IMR-90 (cell line): ENCODE data around the gene NR2C2. TPM values are rescaled to one million over a fixed set of nuclear protein-coding genes. Genes with fewer than 3 reads are reported as not detected.

Experiments
- ATAC-seq: fragments of 200-7000 bp; cut with Tn5 transposase; 2 replicates; pipeline ENCODE4 v1.9.1; 2020; ENCODE audit warnings: low read depth, mild to moderate bottlenecking, moderate library complexity
- BruUV-seq: library from RNA; stranded (reverse); fragments of 400-500 nt; replicated peaks from 2 replicates; lab custom pipeline; 2021; lab: Mats Ljungman, UMichigan
- CTCF ChIA-PET: fragments of 300-600 bp; formaldehyde crosslinking; extraction: SDS; loops from one replicate; lab custom pipeline; 2021; ENCODE audit warnings: antibody characterized with exemption; lab: Yijun Ruan, JAX
- POLR2A ChIA-PET: fragments of 300-600 bp; sonication (Branson Sonifier 250); formaldehyde crosslinking; loops from one replicate; lab custom pipeline; 2022; ENCODE audit warnings: antibody characterized with exemption; ENCODE audit not compliant: unreplicated experiment; lab: Charles Lee
- DNase-seq: peaks from one replicate; pipeline ENCODE4 v3.0.0; 2013
- H2AFZ ChIP-seq: replicated peaks from 2 replicates; pipeline ENCODE3; 2013; ENCODE audit warnings: low read length, mild to moderate bottlenecking; ENCODE audit not compliant: poor library complexity
- H2AK5ac ChIP-seq: 2 replicates; pipeline ENCODE4 v1.6.1; 2013; ENCODE audit warnings: low read depth, low read length, inconsistent platforms
- H2AK9ac ChIP-seq: replicated peaks from 2 replicates; pipeline ENCODE3; 2013; ENCODE audit warnings: mild to moderate bottlenecking, low read depth, low read length, moderate library complexity; ENCODE audit not compliant: poor library complexity
- H2BK120ac ChIP-seq: 2 replicates; pipeline ENCODE4 v1.6.1; 2013; ENCODE audit warnings: low read depth, low read length, inconsistent platforms
- H2BK15ac ChIP-seq: 3 replicates; pipeline ENCODE4 v1.6.1; 2013; ENCODE audit warnings: low read depth, low read length, inconsistent platforms
- H2BK20ac ChIP-seq: 2 replicates; pipeline ENCODE4 v1.6.1; 2013; ENCODE audit warnings: low read depth, mild to moderate bottlenecking, inconsistent platforms, low read length, moderate library complexity
- H2BK5ac ChIP-seq: 2 replicates; pipeline ENCODE4 v1.6.1; 2013; ENCODE audit warnings: mild to moderate bottlenecking, low read depth, low read length, inconsistent platforms; ENCODE audit not compliant: poor library complexity, severe bottlenecking
- H3K14ac ChIP-seq: replicated peaks from 2 replicates; pipeline ENCODE4 v1.6.1; 2013; ENCODE audit warnings: low read depth, low read length, inconsistent platforms
- H3K18ac ChIP-seq: 2 replicates; pipeline ENCODE4 v1.6.1; 2013; ENCODE audit warnings: low read depth, low read length, control low read depth
- H3K23ac ChIP-seq: 2 replicates; pipeline ENCODE4 v1.6.1; 2013; ENCODE audit warnings: low read depth, low read length, inconsistent platforms
- H3K27ac ChIP-seq: 2 replicates; pipeline ENCODE4 v1.5.1; 2013; ENCODE audit warnings: mild to moderate bottlenecking, control low read depth, low read length; ENCODE audit not compliant: insufficient read depth
- H3K27me3 ChIP-seq: 2 replicates; pipeline ENCODE4 v1.6.1; 2013; ENCODE audit warnings: low read length; ENCODE audit not compliant: control insufficient read depth, insufficient read depth
- H3K36me3 ChIP-seq: 2 replicates; pipeline ENCODE4 v1.6.1; 2013; ENCODE audit warnings: low read length, mixed read lengths; ENCODE audit not compliant: control insufficient read depth, insufficient read depth
- H3K4ac ChIP-seq: 2 replicates; pipeline ENCODE4 v1.6.1; 2013; ENCODE audit warnings: low read depth, low read length, inconsistent platforms
- H3K4me1 ChIP-seq: 2 replicates; pipeline ENCODE4 v1.6.1; 2013; ENCODE audit warnings: low read length, mixed read lengths; ENCODE audit not compliant: control insufficient read depth, insufficient read depth
- H3K4me2 ChIP-seq: 2 replicates; pipeline ENCODE4 v1.6.1; 2013; ENCODE audit warnings: low read depth, mild to moderate bottlenecking, control low read depth, low read length, moderate library complexity
- H3K4me3 ChIP-seq: 2 replicates; pipeline ENCODE4 v1.5.1; 2013; ENCODE audit warnings: low read depth, mild to moderate bottlenecking, control low read depth, low read length, moderate library complexity; ENCODE audit not compliant: insufficient read depth
- H3K56ac ChIP-seq: 2 replicates; pipeline ENCODE4 v1.6.1; 2013; ENCODE audit warnings: low read length, inconsistent platforms; ENCODE audit not compliant: insufficient read depth; ENCODE audit errors: extremely low read depth
- H3K79me1 ChIP-seq, 2 experiments: 2 replicates each; pipeline ENCODE4 v1.6.1; 2013; ENCODE audit warnings: low read length in 2 of 2, inconsistent platforms in 1 of 2, low read depth in 1 of 2
- H3K9ac ChIP-seq: 2 replicates; pipeline ENCODE4 v1.6.1; 2013; ENCODE audit warnings: low read depth, low read length, control low read depth
- H3K9me1 ChIP-seq: 2 replicates; pipeline ENCODE4 v1.6.1; 2013; ENCODE audit warnings: low read length, inconsistent platforms; ENCODE audit not compliant: insufficient read depth
- H3K9me3 ChIP-seq: 2 replicates; pipeline ENCODE4 v1.6.1; 2013; ENCODE audit warnings: low read length; ENCODE audit not compliant: control insufficient read depth, insufficient read depth
- H4K20me1 ChIP-seq: 2 replicates; pipeline ENCODE4 v1.6.1; 2013; ENCODE audit warnings: low read length, inconsistent platforms; ENCODE audit not compliant: insufficient read depth
- H4K5ac ChIP-seq: 2 replicates; pipeline ENCODE4 v1.6.1; 2013; ENCODE audit warnings: mild to moderate bottlenecking, low read depth, low read length, control low read depth
- H4K8ac ChIP-seq, 2 experiments: 2 replicates each; pipeline ENCODE4 v1.6.1; 2013; ENCODE audit warnings: low read depth in 2 of 2, low read length in 2 of 2, control low read depth in 1 of 2, inconsistent platforms in 1 of 2
- H4K91ac ChIP-seq: 2 replicates; pipeline ENCODE4 v1.6.1; 2013; ENCODE audit warnings: low read depth, low read length, inconsistent platforms; ENCODE audit not compliant: insufficient read depth
- CEBPB ChIP-seq: IDR thresholded peaks from 2 replicates; pipeline ENCODE4 v1.6.1; 2012; ENCODE audit warnings: low read depth, low read length, improper control_type of control experiment
- CHD1 ChIP-seq: IDR thresholded peaks from 2 replicates; pipeline ENCODE4 v1.6.1; 2012; ENCODE audit warnings: low read depth, low read length, improper control_type of control experiment
- MAFK ChIP-seq: IDR thresholded peaks from 2 replicates; pipeline ENCODE4 v1.6.1; 2012; ENCODE audit warnings: low read depth, low read length, improper control_type of control experiment
- MAZ ChIP-seq: IDR thresholded peaks from 2 replicates; pipeline ENCODE4 v1.6.1; 2012; ENCODE audit warnings: low read depth, mild to moderate bottlenecking, low read length, improper control_type of control experiment, moderate library complexity, borderline replicate concordance
- MXI1 ChIP-seq: IDR thresholded peaks from 2 replicates; pipeline ENCODE4 v1.6.1; 2012; ENCODE audit warnings: low read depth, mild to moderate bottlenecking, low read length, moderate library complexity, borderline replicate concordance
- POLR2A ChIP-seq: IDR thresholded peaks from 2 replicates; pipeline ENCODE4 v1.6.1; 2012; ENCODE audit warnings: mild to moderate bottlenecking, low read depth, low read length
- RFX5 ChIP-seq: IDR thresholded peaks from 2 replicates; pipeline ENCODE4 v1.8.0; 2012; ENCODE audit warnings: low read depth, mild to moderate bottlenecking, low read length, moderate library complexity
- SMC3 ChIP-seq: fragments of 150-350 bp; IDR thresholded peaks from 2 replicates; pipeline ENCODE4 v1.6.1; 2016; ENCODE audit warnings: low read depth, mild to moderate bottlenecking, antibody characterized with exemption, low read length, moderate library complexity
- WGBS, 2 experiments: methylation state at CpG; one replicate each; pipeline versions ENCODE4 v1.1.5 to v1.1.7; 2013; ENCODE audit warnings: missing lambda C conversion rate in 2 of 2; ENCODE audit not compliant: insufficient read length in 1 of 2; ENCODE audit errors: extremely low coverage in 2 of 2; 5-methylcytosine and 5-hydroxymethylcytosine counted together
- dilution Hi-C: fragments of 300-500 bp; cut with HindIII; formaldehyde crosslinking; loops from one replicate; pipeline ENCODE4 v1.14.3; 2018; ENCODE audit warnings: low sequenced_read_pairs; ENCODE audit not compliant: unreplicated experiment
- in situ Hi-C: fragments of 300-500 bp; cut with MboI; formaldehyde crosslinking; loops from 3 replicates; pipeline ENCODE4 v1.14.3; 2019; ENCODE audit warnings: low sequenced_read_pairs, inconsistent platforms, mixed read lengths
- intact Hi-C: fragments of 100-400 bp; cut with micrococcal nuclease; formaldehyde crosslinking; loops from 2 replicates; pipeline ENCODE4 v1.10.0; 2022
- polyA plus RNA-seq, 3 experiments: library from polyadenylated mRNA; depleted of rRNA; stranded (reverse); fragments of >200 nt; gene quantifications; 2 replicates each; pipeline ENCODE4 v1.2.3, GENCODE V29; 2012; ENCODE audit warnings: low replicate concordance in 1 of 3
- total RNA-seq: library from RNA; depleted of rRNA; stranded (reverse); fragments of >200 nt; gene quantifications from 2 replicates; pipeline ENCODE4 v1.2.3, GENCODE V29; 2012
- TF ChIP-seq, protein P1 (sequence below): fragments of 150-350 bp; IDR thresholded peaks from 2 replicates; pipeline ENCODE4 v1.6.1; 2016; ENCODE audit warnings: low read depth, mild to moderate bottlenecking, low read length, moderate library complexity, borderline replicate concordance
- TF ChIP-seq, protein P2 (sequence below): fragments of 150-350 bp; IDR thresholded peaks from 2 replicates; pipeline ENCODE4 v1.6.1; 2017; ENCODE audit warnings: mild to moderate bottlenecking, antibody characterized with exemption, low read length, low read depth

NR2C2 gene
- total and polyA plus RNA-seq, 2 of the 4 experiments (the other 2 are of a cell fraction), result 10.4 to 13.8 TPM

DNA sequence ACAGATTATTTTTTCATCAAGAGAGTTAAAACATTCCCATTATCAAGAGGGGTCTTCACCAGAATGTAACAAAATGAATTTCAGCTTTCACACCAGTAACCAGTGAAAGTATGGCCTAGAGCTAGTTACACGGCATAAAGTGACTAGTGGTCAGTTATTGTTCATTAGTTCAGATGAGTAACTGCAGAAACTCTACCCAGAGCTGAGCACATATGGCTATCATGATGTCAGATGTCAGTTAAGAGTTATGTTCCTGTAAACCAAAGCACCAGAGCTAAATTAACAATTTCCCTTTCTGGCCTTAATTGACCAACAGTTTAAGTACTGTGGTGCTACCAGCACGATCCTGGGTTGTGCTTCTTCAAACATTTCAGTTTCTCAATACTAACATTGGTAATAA, 124.3 kb downstream of the NR2C2 start:
- Histone ChIP-seq H2BK120ac (no peak overlapping the region), H3K9ac (no peak overlapping the region), H2BK15ac (no peak overlapping the region), H4K8ac (no peak overlapping the region), H3K36me3 (peaks cover 36% of the 10 kb centered on the region), H3K27ac (no peak overlapping the region), H4K20me1 (no peaks in the 10 kb centered on the region), H2AK5ac (no peak overlapping the region), H3K4me3 (no peak overlapping the region), H2BK20ac (no peak overlapping the region), H3K14ac (no peak overlapping the region), H4K5ac (no peak overlapping the region), H4K91ac (no peak overlapping the region), H3K56ac (no peak overlapping the region), H3K9me1 (no peaks in the 10 kb centered on the region), H3K4me2 (no peak overlapping the region), H2AFZ (no peak overlapping the region), H2AK9ac (no peak overlapping the region), H2BK5ac (no peak overlapping the region), H3K23ac (no peak overlapping the region), H3K79me1 (peaks cover 4% of the 10 kb centered on the region in 2 experiments; a peak in 1 of 4 replicates), H3K4ac (no peak overlapping the region), H3K27me3 (no peaks in the 10 kb centered on the region), H3K9me3 (no peaks in the 10 kb centered on the region), H3K4me1 (no peaks in the 10 kb centered on the region), H3K18ac (no peak overlapping the region)
- in situ Hi-C loops (no loop called here), dilution Hi-C loops (no loop called here), intact Hi-C loops (no loop called here)
- BruUV-seq, result no TSS peak
- WGBS, 2 experiments, result no CpG with 5 or more reads among the region's 2 CpGs
- POLR2A ChIA-PET, result no interaction called here
- CTCF ChIA-PET, result no interaction called here
- DNase-seq (no peak), ATAC-seq (no peak)
- TF ChIP-seq CHD1 (no peak), RFX5 (no peak), MAFK (no peak), MXI1 (no peak), MAZ (no peak), SMC3 (no peak), CEBPB (no peak), POLR2A (no peak)
- TF ChIP-seq, protein P1, sequence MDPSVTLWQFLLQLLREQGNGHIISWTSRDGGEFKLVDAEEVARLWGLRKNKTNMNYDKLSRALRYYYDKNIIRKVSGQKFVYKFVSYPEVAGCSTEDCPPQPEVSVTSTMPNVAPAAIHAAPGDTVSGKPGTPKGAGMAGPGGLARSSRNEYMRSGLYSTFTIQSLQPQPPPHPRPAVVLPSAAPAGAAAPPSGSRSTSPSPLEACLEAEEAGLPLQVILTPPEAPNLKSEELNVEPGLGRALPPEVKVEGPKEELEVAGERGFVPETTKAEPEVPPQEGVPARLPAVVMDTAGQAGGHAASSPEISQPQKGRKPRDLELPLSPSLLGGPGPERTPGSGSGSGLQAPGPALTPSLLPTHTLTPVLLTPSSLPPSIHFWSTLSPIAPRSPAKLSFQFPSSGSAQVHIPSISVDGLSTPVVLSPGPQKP, result no peak
- TF ChIP-seq, protein P2, sequence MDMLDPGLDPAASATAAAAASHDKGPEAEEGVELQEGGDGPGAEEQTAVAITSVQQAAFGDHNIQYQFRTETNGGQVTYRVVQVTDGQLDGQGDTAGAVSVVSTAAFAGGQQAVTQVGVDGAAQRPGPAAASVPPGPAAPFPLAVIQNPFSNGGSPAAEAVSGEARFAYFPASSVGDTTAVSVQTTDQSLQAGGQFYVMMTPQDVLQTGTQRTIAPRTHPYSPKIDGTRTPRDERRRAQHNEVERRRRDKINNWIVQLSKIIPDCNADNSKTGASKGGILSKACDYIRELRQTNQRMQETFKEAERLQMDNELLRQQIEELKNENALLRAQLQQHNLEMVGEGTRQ, result no peak
